Right renal cortex interstitium (tissue), 3 donors: ENCODE measurements around the gene ZNF296. TPM values are rescaled to one million over a fixed set of nuclear protein-coding genes. Genes with fewer than 3 reads are reported as not detected.

Experiments used
- DNase-seq, 3 donors: peaks; one replicate each; pipeline ENCODE4 v3.0.0-alpha.2; 2013; ENCODE audit warnings: low read depth in 3 of 3, low spot score in 2 of 3
- polyA plus RNA-seq, 3 donors: library from polyadenylated mRNA; unstranded; fragments of 120-200 nt; gene quantifications; one replicate each; pipeline ENCODE4 v1.2.1, GENCODE V29; 2013; ENCODE audit not compliant: insufficient read length in 3 of 3

Gene ZNF296
- polyA plus RNA-seq, 3 donors: 0.37 to 0.57 (median 0.39) TPM

DNA sequence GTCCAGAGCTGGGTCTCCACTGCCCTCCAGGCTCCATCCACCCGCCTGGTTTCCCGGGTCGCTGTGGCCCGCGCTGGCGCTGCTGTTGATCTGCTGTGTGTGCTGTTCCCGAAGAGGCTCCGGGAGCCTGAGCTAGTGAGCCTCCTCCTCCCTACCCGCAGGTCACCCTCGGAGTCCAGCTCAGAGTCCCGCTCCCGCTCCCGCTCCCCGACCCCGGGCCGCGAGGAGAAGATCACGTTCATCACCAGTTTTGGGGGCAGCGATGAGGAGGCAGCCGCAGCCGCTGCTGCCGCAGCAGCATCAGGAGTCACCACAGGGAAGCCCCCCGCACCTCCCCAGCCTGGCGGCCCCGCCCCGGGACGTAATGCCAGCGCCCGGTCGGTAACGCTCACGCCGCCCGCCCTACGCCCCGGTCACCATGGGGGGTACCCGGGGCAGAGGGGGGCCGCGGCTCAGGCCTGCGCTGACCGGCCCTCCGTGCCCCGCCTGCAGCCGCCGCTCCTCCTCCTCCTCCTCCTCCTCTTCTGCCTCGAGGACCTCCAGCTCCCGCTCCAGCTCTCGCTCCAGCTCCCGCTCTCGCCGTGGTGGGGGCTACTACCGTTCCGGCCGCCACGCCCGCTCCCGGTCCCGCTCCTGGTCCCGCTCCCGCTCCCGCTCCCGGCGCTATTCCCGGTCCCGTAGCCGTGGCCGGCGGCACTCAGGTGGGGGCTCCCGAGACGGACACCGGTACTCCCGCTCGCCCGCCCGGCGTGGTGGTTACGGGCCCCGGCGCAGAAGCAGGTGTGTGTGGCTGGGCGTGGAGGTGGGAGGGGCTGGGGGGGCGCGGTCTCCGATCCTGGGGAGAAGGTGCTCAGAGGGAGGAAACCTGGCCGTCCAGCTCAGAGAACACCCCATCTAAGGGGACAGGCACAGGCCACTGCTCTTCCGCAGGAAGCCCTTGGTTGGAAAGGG is 12.2 kb downstream of the ZNF296 start:
- DNase-seq: no peak

GRCh38 chr19:45061965-45062364 is 14.3 kb downstream of the ZNF296 start:
- no peak for DNase-seq

DNA sequence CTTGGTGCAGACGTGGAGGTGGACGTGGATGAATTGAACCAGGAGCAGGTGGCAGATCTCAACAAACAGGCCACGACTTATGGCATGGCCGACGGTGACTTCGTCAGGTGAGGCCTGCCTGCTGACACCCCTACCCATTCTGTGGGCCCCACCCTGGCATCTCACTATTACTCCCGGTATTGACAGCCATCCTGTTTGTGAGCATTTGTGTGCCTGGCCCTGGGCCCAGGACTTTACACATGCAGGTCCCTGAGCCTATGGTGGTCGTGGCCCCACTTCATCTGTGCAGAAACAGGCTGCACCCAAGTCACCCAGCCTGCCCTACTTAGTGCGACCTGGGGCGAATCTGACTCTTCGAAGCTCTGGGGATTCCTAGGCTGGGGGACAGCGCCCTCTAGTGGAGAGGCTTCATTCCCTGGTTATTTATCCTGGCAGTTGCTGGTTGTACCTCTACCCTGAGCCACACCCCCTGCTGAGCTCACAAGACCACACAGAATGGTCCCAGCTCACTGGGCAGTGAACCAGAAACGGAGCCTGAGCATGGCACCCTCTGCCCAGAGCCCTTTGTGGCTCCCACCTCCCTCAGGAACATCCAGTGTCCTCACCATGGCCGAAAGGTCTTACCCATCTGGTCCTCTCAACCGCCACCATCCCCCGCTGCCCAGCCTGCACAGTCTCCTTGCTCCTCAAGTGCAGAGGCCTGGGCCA is 16.9 kb downstream of the ZNF296 start:
- DNase-seq: peak in 1 of 3 donors; percentile 38

GRCh38 chr19:45058622-45059159 is 17.6 kb downstream of the ZNF296 start:
- no peak for DNase-seq

DNA sequence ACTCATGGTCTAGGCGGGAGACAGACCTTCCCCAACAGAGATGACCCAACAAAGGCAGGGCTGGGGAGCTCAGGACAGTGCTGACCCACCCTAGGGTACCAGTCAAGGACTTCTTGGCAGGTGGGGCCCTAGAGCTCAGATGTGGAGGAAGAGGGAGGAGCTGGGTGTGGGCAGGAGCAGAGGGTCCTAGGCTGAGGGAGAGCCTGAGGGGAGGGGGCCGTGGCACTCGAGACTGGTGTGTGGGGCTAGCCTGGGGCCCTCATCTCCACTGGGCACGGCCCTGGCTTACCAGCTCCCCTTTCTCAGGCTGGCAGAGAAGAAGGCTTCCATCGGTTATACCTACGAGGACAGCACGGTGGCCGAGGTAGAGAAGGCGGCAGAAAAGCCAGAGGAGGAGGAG is 18.8 kb downstream of the ZNF296 start:
- DNase-seq: no peak

DNA sequence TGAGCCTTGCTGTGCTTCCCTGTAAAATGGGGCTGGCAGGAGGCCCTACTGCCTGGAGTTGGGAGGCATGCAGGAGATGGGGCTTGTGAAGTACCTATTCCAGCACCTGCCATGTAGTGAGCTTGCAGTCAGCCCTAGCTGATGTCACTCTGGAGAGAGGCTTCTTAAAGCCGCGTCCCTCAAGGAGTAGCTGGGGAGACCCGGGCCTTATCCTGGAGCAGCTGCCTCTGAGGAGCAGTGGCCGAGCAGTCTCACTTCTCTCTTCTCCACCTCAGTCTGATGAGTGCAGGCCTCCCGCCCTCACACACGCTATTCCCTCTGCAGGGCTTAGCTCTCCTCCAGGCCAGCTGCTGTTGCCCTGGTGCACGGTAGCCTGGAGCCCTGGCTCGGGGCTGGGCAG is 19.4 kb downstream of the ZNF296 start:
- no peak for DNase-seq

DNA sequence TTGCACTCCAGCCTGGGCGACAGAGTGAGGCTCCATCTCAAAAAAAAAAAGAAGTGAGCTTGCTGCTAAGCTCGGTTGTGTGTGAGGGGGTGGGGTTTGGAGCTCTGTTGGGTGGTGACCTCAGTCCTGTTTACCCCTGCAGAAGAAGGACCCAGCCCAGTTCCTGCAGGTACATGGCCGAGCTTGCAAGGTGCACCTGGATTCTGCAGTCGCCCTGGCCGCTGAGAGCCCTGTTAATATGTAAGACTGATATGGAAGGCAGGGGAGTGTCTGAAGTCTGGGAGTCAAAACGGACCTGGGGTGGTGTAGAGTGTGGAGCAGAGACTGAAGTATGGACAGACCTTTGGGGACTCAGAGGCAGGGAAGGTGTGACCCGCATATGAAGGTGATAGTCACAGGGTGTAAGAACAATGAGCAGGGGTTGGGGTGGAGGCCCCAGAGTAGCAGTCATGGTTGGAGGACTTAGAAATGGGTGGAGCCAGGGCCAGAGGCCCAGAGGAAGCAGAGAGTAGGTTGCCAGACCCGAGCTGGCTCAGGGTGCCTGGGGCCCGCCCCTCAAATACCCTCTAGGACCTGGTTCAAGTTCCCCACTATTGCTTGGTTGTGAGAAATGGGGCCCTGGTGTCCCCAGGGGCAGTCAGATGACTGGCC is 24.2 kb downstream of the ZNF296 start:
- no peak for DNase-seq

- no peak for DNase-seq
Observed at GRCh38 chr19:45050036-45050435, 26.2 kb downstream of the ZNF296 start.

GRCh38 chr19:45049073-45049736 is 27.1 kb downstream of the ZNF296 start:
- no peak for DNase-seq

- no peak for DNase-seq
Observed at GRCh38 chr19:45047188-45047797, 29.0 kb downstream of the ZNF296 start.

DNA sequence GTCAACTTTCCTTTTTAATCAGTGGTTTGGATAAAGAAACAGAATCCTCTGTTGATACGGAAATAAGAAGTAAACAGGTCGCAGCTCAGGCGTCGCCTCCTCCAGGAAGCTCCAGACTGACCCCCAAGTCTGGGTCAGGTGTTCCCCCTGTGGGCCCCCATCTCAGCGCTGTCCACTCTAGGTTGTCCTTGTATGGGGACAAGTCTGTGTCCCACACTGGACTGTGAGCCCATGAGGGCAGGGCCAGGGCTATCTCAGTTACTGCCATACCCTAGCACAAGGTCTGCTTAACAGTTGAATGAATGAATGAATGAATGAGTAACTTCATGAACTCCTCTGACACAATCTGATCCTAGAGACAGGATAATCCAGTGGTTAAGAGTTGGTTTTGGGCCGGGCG is 29.9 kb downstream of the ZNF296 start:
- no peak for DNase-seq

DNA sequence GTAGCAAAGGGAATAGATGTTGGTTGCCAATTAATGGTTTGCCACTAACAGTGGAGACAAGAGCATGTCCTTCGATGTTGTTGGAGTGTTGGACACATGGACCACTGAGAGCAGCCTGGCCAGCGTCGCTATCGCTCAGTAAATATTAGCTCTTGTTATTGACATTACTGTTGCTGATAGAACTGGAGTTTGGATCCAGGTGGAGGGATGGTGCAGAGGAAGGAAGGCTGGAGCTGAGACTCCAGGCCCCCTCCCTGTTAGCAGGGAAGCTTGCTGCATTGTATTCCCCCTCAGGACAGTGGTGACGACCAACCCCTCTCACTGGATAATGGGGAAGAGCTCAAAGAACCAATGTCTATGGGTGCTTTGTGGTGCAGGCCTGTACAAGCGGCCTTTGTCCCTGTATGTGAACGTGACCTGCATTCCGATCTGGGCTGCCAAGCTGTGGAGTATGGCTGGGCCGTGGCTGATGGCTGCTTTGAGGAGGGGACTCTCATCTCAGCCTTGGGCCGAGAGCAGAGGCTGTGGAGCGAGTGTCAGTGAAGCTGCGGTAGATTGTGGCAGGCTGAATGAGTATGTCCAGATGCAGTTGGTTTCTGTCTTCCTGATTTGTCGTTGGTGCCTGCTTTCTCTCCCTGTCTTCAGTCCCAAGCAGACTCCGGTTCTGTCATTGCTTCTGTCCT is 30.5 kb downstream of the ZNF296 start:
- no peak for DNase-seq

- DNase-seq: no peak
Observed at GRCh38 chr19:45041125-45041524, 35.2 kb downstream of the ZNF296 start.

DNA sequence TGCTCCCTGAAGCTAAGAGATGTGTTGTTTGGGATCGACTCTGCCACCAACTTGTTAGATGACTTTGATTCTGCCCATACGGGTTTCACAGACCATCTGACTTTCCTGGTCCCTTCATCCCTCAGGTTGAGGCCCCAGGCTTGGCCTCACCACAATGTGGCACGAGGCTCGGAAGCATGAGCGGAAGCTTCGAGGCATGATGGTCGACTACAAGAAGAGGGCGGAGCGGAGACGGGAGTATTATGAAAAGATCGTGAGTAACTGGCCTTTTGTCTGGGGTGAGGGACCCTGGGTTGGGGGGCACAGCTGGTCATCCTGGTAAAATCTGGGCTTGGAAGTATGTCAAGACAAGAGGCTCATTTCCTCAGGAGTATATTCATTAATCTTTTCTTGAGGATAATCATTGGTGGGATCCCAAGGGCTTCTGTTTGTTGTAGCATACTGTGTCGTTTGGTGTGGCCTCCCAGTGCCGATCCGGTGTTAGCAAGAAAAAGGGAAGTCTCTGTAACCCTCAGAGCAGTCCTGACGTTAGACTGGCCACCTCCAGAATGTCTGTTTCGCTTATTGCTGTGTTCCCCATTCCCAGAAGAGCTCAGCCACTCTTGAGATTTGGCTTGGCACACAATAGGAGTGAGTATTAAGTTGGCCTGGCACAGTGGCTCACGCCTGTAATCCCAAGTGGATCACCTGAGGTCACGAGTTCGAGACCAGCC is 36.1 kb downstream of the ZNF296 start:
- DNase-seq: no peak

DNA sequence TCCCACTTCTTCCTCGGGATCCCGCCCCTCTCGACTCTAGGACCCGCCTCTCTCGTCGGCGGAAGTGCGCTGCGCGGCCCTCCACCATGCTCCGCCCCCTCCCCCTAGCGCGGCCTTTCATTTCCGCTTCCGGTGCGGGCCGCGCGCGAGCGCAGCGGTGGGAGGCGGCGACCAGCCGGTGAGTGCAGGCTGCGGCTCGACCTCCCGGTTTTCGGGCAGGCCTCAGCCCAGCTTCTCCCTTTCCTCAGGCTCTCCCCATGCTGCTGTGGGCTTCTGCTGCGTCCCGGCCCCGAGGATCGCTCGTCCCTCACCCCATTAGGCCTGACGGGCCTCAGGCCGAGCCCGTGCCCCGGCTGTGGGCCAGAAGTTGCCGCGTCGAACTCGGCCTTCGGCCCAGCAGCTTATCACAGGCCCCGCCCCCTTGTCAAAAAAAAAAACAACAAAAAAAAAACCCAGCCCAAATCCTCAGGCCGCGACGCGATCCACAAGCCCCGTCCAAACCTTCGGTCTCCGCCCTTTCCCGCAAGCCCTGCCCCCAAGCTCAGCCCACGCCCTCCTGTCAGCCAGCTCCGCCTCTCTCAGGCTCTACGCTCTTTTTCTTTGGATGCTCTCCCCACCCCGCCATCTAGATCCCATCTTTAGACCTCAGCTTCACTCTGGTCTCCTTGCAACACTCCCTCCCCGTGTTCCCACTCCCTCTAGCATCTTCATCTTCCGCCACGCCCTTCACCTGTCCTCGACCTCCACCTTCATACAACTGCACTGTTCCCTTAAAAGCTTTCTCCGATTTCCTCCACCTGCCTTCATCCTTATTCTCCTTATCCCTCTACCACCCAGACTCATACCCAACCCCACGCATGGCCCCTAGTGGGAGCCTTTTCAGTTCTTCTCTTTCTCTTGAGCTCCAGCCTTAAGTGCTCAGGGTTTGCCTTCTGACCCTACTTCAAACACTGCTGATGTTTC is 37.1 kb downstream of the ZNF296 start, which contains the start of gene CLASRP:
Gene CLASRP, plus strand, starts transcription at position 115 of the 963 bp plus-strand sequence. CDS start 1,168 bp downstream, outside the sequence.
- DNase-seq: peak; percentile 77 to 83 (median 81)

- DNase-seq: no peak
Observed at GRCh38 chr19:45037393-45038169, 38.7 kb downstream of the ZNF296 start.

DNA sequence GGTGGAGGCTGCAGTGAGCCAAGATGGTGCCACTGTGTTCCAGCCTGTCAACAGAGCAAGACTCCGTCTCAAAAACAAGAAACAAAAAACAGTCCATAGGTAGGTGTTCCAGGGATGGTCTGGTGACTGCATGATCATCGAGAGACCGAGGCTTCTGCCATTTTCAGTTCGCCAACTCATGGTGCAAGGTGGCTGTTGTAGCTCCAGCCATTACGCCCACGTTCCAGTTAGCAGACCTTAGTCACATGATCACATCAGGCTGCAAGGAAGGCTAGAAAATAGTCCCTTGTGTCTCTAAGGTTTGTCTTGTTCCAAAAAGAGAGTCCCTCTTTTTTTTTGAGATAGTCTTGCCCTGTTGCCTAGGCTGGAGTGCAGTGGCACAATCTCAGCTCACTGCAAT is 40.5 kb downstream of the ZNF296 start:
- no peak for DNase-seq
